SK-N-MC (cell line): Measurements from ENCODE around the gene COQ7.

Experiments
- DNase-seq: peaks from one replicate; pipeline ENCODE4 v3.0.0-alpha.2; 2011; ENCODE audit warnings: low read depth, low spot score
- H3K27ac ChIP-seq: fragments of 200-600 bp; sonication (generic); 2 replicates; pipeline ENCODE4 v1.5.1; 2016; ENCODE audit warnings: mixed run types
- H3K36me3 ChIP-seq: fragments of 200-600 bp; sonication (generic); 2 replicates; pipeline ENCODE4 v1.6.1; 2017; ENCODE audit warnings: antibody characterized with exemption, low read length, mixed read lengths; ENCODE audit not compliant: insufficient read depth
- H3K4me3 ChIP-seq: fragments of 200-600 bp; sonication (generic); 2 replicates; pipeline ENCODE4 v1.5.1; 2016
- H3K9ac ChIP-seq: fragments of 200-600 bp; sonication (generic); 2 replicates; pipeline ENCODE4 v1.8.0; 2017; ENCODE audit warnings: mixed run types, mixed read lengths; ENCODE audit not compliant: insufficient read length
- H3K9me3 ChIP-seq: fragments of 200-600 bp; sonication (generic); 2 replicates; pipeline ENCODE4 v1.6.1; 2017; ENCODE audit warnings: low read depth, mild to moderate bottlenecking, antibody characterized with exemption, low read length, moderate library complexity, mixed read lengths
- EZH2 ChIP-seq: fragments of 200-600 bp; sonication (generic); IDR thresholded peaks from one replicate; pipeline ENCODE4 v1.6.1; 2017; ENCODE audit warnings: antibody characterized with exemption
- FOXP2 ChIP-seq: optimal IDR thresholded peaks from 2 replicates; pipeline ENCODE3; 2011; ENCODE audit warnings: mild to moderate bottlenecking, moderate library complexity; ENCODE audit not compliant: insufficient read depth; ENCODE audit errors: extremely low read length, control extremely low read depth
- POLR2AphosphoS5 ChIP-seq: IDR thresholded peaks from 2 replicates; pipeline ENCODE4 v1.6.1; 2012; ENCODE audit warnings: mild to moderate bottlenecking, low read depth, low read length, borderline replicate concordance

Gene COQ7

GRCh38 chr16:19090916-19091315 lies 23.5 kb downstream of the COQ7 start:
- TF ChIP-seq POLR2AphosphoS5 = no peak
- no peak for TF ChIP-seq EZH2
- no peak for TF ChIP-seq FOXP2
- no peaks in the 10 kb centered on the region for H3K9me3 ChIP-seq

GRCh38 chr16:19092653-19093410 lies 25.4 kb downstream of the COQ7 start:
- Histone ChIP-seq H3K4me3 (no peak overlapping the region), H3K9me3 (no peaks in the 10 kb centered on the region), H3K27ac (no peak overlapping the region), H3K36me3 (no peaks in the 10 kb centered on the region), H3K9ac (no peak overlapping the region)
- TF ChIP-seq FOXP2 (no peak), POLR2AphosphoS5 (no peak), EZH2 (no peak)
- DNase-seq = no peak

More at GRCh38 chr16:19090916-19091315, 23.5 kb downstream of the COQ7 start:
- DNase-seq = no peak
- no peak overlapping the region for H3K27ac ChIP-seq
- no peak overlapping the region for H3K4me3 ChIP-seq
- H3K9ac ChIP-seq = no peak overlapping the region
- no peaks in the 10 kb centered on the region for H3K36me3 ChIP-seq

- Histone ChIP-seq H3K27ac (no peak overlapping the region), H3K4me3 (no peak overlapping the region), H3K36me3 (no peaks in the 10 kb centered on the region), H3K9ac (no peak overlapping the region), H3K9me3 (no peaks in the 10 kb centered on the region)
- TF ChIP-seq EZH2 = no peak
- no peak for TF ChIP-seq FOXP2
- no peak for TF ChIP-seq POLR2AphosphoS5
- no peak for DNase-seq
These were observed 26.5 kb downstream of the COQ7 start for GRCh38 chr16:19093631-19094541.

- DNase-seq = no peak
- TF ChIP-seq POLR2AphosphoS5 = no peak
These were observed 27.3 kb downstream of the COQ7 start for GRCh38 chr16:19094542-19095365.

GRCh38 chr16:19095654-19096053 lies 28.2 kb downstream of the COQ7 start:
- Histone ChIP-seq H3K27ac (no peak overlapping the region), H3K9me3 (no peaks in the 10 kb centered on the region), H3K36me3 (no peaks in the 10 kb centered on the region), H3K9ac (no peak overlapping the region), H3K4me3 (no peak overlapping the region)
- DNase-seq = no peak
- no peak for TF ChIP-seq POLR2AphosphoS5
- TF ChIP-seq EZH2 = no peak
- no peak for TF ChIP-seq FOXP2

More at GRCh38 chr16:19094542-19095365, 27.3 kb downstream of the COQ7 start:
- Histone ChIP-seq H3K4me3 (no peak overlapping the region), H3K9me3 (no peaks in the 10 kb centered on the region), H3K36me3 (no peaks in the 10 kb centered on the region), H3K9ac (no peak overlapping the region), H3K27ac (no peak overlapping the region)

- TF ChIP-seq FOXP2 (no peak), EZH2 (no peak), POLR2AphosphoS5 (no peak)
- no peaks in the 10 kb centered on the region for H3K9me3 ChIP-seq
These were observed 30.8 kb downstream of the COQ7 start for GRCh38 chr16:19098173-19098572.

GRCh38 chr16:19102187-19102872 lies 34.9 kb downstream of the COQ7 start:
- no peak for DNase-seq
- H3K9me3 ChIP-seq = no peaks in the 10 kb centered on the region
- no peak overlapping the region for H3K27ac ChIP-seq
- TF ChIP-seq FOXP2 = no peak
- no peak for TF ChIP-seq EZH2
- no peak for TF ChIP-seq POLR2AphosphoS5
- no peaks in the 10 kb centered on the region for H3K36me3 ChIP-seq
- no peak overlapping the region for H3K9ac ChIP-seq
- H3K4me3 ChIP-seq = no peak overlapping the region

More at GRCh38 chr16:19098173-19098572, 30.8 kb downstream of the COQ7 start:
- no peak for DNase-seq
- no peak overlapping the region for H3K9ac ChIP-seq
- no peak overlapping the region for H3K27ac ChIP-seq
- H3K4me3 ChIP-seq = no peak overlapping the region
- H3K36me3 ChIP-seq = no peaks in the 10 kb centered on the region
